WTC11 (cell line): ENCODE measurements around the gene CDK9. TPM values are rescaled to one million over a fixed set of nuclear protein-coding genes. Genes with fewer than 3 reads are reported as not detected.

ENCODE experiments used
- ATAC-seq: fragments of 200-7000 bp; cut with Tn5 transposase; 2 replicates; pipeline ENCODE4 v1.10.0; 2021; ENCODE audit warnings: mild to moderate bottlenecking, moderate library complexity
- CTCF ChIA-PET: fragments of 300-600 bp; sonication (Branson Sonifier 250); formaldehyde crosslinking; loops from one replicate; lab custom pipeline; 2021; ENCODE audit warnings: antibody characterized with exemption; lab: Charles Lee
- POLR2A ChIA-PET: fragments of 350-600 bp; sonication (Branson Sonifier 250); formaldehyde crosslinking; loops from one replicate; lab custom pipeline; 2021; ENCODE audit warnings: antibody characterized with exemption; lab: Charles Lee
- DNase-seq: peaks from one replicate; pipeline ENCODE4 v3.0.0; 2021; ENCODE audit warnings: low spot score
- H3K27ac Mint-ChIP-seq: 2 replicates; pipeline ENCODE4 v1.8.0; 2021; ENCODE audit warnings: mixed read lengths
- H3K27me3 Mint-ChIP-seq: 2 replicates; pipeline ENCODE4 v1.8.0; 2021; ENCODE audit warnings: low read depth, mild to moderate bottlenecking, moderate library complexity, mixed read lengths
- H3K36me3 Mint-ChIP-seq: 2 replicates; pipeline ENCODE4 v1.8.0; 2021; ENCODE audit warnings: mixed read lengths
- H3K4me1 Mint-ChIP-seq: 2 replicates; pipeline ENCODE4 v1.8.0; 2022; ENCODE audit warnings: mixed read lengths
- H3K4me3 Mint-ChIP-seq: 2 replicates; pipeline ENCODE4 v1.8.0; 2021; ENCODE audit warnings: mild to moderate bottlenecking, moderate library complexity, mixed read lengths
- H3K9me3 Mint-ChIP-seq: 2 replicates; pipeline ENCODE4 v1.8.0; 2021; ENCODE audit warnings: mixed read lengths
- ESRRA ChIP-seq: sonication (generic); formaldehyde crosslinking; IDR thresholded peaks from 2 replicates; pipeline ENCODE4 v1.8.1; 2022; ENCODE audit warnings: mild to moderate bottlenecking, missing genetic modification reagents, borderline replicate concordance
- GRHL2 ChIP-seq: fragments of 250-450 bp; sonication (Bioruptor Pico); IDR thresholded peaks from 2 replicates; pipeline ENCODE4 v1.8.0; 2022; ENCODE audit warnings: mild to moderate bottlenecking, moderate library complexity; ENCODE audit not compliant: insufficient replicate concordance, severe bottlenecking
- GTF2I ChIP-seq: fragments of 250-450 bp; sonication (Bioruptor Pico); conservative IDR thresholded peaks from 2 replicates; pipeline ENCODE4 v1.4.0; 2021; ENCODE audit warnings: mild to moderate bottlenecking
- IRF1 ChIP-seq: sonication (generic); formaldehyde crosslinking; IDR thresholded peaks from 2 replicates; pipeline ENCODE4 v1.8.0; 2023; ENCODE audit warnings: missing genetic modification reagents
- JUN ChIP-seq: sonication (generic); formaldehyde crosslinking; IDR thresholded peaks from 2 replicates; pipeline ENCODE4 v1.8.0; 2023; ENCODE audit warnings: mild to moderate bottlenecking, missing genetic modification reagents
- KAT7 ChIP-seq: sonication (generic); formaldehyde crosslinking; IDR thresholded peaks from 2 replicates; pipeline ENCODE4 v1.8.1; 2023; ENCODE audit warnings: missing genetic modification reagents, mild to moderate bottlenecking, borderline replicate concordance
- SMAD4 ChIP-seq: sonication (generic); formaldehyde crosslinking; IDR thresholded peaks from 2 replicates; pipeline ENCODE4 v1.8.0; 2022; ENCODE audit warnings: mild to moderate bottlenecking, missing genetic modification reagents
- SOX15 ChIP-seq: fragments of 250-450 bp; sonication (Bioruptor Pico); IDR thresholded peaks from 2 replicates; pipeline ENCODE4 v1.9.0; 2021; ENCODE audit warnings: mild to moderate bottlenecking
- ZNF263 ChIP-seq: sonication (generic); formaldehyde crosslinking; IDR thresholded peaks from 2 replicates; pipeline ENCODE4 v1.8.1; 2022; ENCODE audit warnings: low read depth, mild to moderate bottlenecking, moderate library complexity, missing genetic modification reagents
- ZNF396 ChIP-seq: fragments of 250-450 bp; sonication (Bioruptor Pico); IDR thresholded peaks from 2 replicates; pipeline ENCODE4 v1.8.0; 2021; ENCODE audit warnings: mild to moderate bottlenecking, moderate library complexity, borderline replicate concordance
- ZNF512 ChIP-seq: sonication (generic); formaldehyde crosslinking; IDR thresholded peaks from 2 replicates; pipeline ENCODE4 v1.8.1; 2022; ENCODE audit warnings: missing genetic modification reagents, borderline replicate concordance
- ZNF671 ChIP-seq: fragments of 250-450 bp; sonication (Bioruptor Pico); IDR thresholded peaks from 2 replicates; pipeline ENCODE4 v1.8.0; 2021; ENCODE audit warnings: mild to moderate bottlenecking
- total RNA-seq: library from RNA; stranded (reverse); gene quantifications from 3 replicates; pipeline ENCODE4 v1.2.3, GENCODE V29; 2021
- TF ChIP-seq, protein P1 (sequence below): sonication (generic); formaldehyde crosslinking; IDR thresholded peaks from 2 replicates; pipeline ENCODE4 v1.8.1; 2023; ENCODE audit warnings: mild to moderate bottlenecking, missing genetic modification reagents, moderate library complexity
- TF ChIP-seq, protein P2 (sequence below): fragments of 250-450 bp; sonication (Bioruptor Pico); IDR thresholded peaks from 2 replicates; pipeline ENCODE4 v1.9.0; 2021; ENCODE audit warnings: mild to moderate bottlenecking
- TF ChIP-seq, protein P3 (sequence below): sonication (generic); formaldehyde crosslinking; IDR thresholded peaks from 2 replicates; pipeline ENCODE4 v1.8.0; 2022; ENCODE audit warnings: missing genetic modification reagents

CDK9 gene
- total RNA-seq, 1 experiment from 2014 or later: 111 TPM

DNA sequence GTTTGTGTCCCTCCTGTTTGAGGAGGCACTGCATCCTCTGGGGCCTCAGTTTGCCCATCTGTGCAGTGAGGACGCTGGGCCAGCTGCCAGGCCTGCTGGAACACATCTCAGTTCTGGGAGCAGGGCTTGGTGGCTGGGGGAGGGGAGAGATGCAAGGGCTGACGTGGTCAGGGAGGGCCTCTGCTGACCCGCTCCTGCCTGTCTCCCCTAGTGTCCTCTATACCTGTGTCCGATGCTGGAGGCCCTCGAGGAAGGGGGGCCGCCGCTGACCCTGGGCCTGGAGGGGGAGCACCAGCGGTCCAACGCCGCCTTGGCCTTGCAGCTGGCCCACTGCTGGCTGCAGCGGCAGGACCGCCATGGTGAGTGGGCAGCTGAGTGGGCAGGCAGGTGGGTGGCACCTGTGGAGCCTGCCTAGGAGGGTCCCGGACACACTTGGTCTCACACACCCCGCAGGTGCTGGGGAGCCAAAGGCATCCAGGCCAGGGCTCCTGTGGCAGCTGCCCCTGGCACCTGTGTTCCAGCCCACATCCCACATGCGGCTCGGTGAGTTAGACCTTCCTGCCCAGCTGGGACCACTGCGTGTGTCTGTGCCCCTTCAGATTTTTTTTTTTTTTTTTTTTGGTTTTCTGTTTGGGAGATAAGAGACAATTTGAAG is 22.6 kb downstream of the CDK9 start:
- no peak for TF ChIP-seq GTF2I (CRISPR knock-in tag)
- TF ChIP-seq IRF1: no peak
- no peak for TF ChIP-seq ZNF512 (CRISPR knock-in tag)
- no peak for TF ChIP-seq KAT7 (CRISPR knock-in tag)
- TF ChIP-seq, protein P1, sequence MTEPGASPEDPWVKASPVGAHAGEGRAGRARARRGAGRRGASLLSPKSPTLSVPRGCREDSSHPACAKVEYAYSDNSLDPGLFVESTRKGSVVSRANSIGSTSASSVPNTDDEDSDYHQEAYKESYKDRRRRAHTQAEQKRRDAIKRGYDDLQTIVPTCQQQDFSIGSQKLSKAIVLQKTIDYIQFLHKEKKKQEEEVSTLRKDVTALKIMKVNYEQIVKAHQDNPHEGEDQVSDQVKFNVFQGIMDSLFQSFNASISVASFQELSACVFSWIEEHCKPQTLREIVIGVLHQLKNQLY (CRISPR knock-in tag): no peak
- TF ChIP-seq, protein P2, sequence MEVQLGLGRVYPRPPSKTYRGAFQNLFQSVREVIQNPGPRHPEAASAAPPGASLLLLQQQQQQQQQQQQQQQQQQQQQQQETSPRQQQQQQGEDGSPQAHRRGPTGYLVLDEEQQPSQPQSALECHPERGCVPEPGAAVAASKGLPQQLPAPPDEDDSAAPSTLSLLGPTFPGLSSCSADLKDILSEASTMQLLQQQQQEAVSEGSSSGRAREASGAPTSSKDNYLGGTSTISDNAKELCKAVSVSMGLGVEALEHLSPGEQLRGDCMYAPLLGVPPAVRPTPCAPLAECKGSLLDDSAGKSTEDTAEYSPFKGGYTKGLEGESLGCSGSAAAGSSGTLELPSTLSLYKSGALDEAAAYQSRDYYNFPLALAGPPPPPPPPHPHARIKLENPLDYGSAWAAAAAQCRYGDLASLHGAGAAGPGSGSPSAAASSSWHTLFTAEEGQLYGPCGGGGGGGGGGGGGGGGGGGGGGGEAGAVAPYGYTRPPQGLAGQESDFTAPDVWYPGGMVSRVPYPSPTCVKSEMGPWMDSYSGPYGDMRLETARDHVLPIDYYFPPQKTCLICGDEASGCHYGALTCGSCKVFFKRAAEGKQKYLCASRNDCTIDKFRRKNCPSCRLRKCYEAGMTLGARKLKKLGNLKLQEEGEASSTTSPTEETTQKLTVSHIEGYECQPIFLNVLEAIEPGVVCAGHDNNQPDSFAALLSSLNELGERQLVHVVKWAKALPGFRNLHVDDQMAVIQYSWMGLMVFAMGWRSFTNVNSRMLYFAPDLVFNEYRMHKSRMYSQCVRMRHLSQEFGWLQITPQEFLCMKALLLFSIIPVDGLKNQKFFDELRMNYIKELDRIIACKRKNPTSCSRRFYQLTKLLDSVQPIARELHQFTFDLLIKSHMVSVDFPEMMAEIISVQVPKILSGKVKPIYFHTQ (CRISPR knock-in tag): no peak
- TF ChIP-seq, protein P3, sequence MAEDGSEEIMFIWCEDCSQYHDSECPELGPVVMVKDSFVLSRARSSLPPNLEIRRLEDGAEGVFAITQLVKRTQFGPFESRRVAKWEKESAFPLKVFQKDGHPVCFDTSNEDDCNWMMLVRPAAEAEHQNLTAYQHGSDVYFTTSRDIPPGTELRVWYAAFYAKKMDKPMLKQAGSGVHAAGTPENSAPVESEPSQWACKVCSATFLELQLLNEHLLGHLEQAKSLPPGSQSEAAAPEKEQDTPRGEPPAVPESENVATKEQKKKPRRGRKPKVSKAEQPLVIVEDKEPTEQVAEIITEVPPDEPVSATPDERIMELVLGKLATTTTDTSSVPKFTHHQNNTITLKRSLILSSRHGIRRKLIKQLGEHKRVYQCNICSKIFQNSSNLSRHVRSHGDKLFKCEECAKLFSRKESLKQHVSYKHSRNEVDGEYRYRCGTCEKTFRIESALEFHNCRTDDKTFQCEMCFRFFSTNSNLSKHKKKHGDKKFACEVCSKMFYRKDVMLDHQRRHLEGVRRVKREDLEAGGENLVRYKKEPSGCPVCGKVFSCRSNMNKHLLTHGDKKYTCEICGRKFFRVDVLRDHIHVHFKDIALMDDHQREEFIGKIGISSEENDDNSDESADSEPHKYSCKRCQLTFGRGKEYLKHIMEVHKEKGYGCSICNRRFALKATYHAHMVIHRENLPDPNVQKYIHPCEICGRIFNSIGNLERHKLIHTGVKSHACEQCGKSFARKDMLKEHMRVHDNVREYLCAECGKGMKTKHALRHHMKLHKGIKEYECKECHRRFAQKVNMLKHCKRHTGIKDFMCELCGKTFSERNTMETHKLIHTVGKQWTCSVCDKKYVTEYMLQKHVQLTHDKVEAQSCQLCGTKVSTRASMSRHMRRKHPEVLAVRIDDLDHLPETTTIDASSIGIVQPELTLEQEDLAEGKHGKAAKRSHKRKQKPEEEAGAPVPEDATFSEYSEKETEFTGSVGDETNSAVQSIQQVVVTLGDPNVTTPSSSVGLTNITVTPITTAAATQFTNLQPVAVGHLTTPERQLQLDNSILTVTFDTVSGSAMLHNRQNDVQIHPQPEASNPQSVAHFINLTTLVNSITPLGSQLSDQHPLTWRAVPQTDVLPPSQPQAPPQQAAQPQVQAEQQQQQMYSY (CRISPR knock-in tag): no peak
- no peak for TF ChIP-seq ZNF396 (CRISPR knock-in tag)
- no peak for TF ChIP-seq GRHL2 (CRISPR knock-in tag)
- TF ChIP-seq SMAD4 (CRISPR knock-in tag): no peak
- TF ChIP-seq ZNF671 (CRISPR knock-in tag): no peak
- no peak for TF ChIP-seq SOX15 (CRISPR knock-in tag)
- TF ChIP-seq ESRRA: no peak
- no peak for TF ChIP-seq JUN
- no peak for TF ChIP-seq ZNF263 (CRISPR knock-in tag)
- Mint-ChIP-seq H3K4me1 (no peaks in the 10 kb centered on the region), H3K9me3 (no peaks in the 10 kb centered on the region), H3K36me3 (peaks cover 28% of the 10 kb centered on the region), H3K4me3 (no peak overlapping the region), H3K27ac (no peak overlapping the region), H3K27me3 (no peaks in the 10 kb centered on the region)
- DNase-seq (no peak), ATAC-seq (no peak)
- CTCF ChIA-PET: interaction anchor here (0.6 to 2.0 kb wide), 7 partner anchors 44 to 290 kb away, joined by 3 to 16 read pairs (median 4); partner anchors contain the start of gene TOR2A
- POLR2A ChIA-PET: interaction anchor here (0.7 kb wide), 1 partner anchor 89 kb away, joined by 3 read pairs; no protein-coding TSS in a partner anchor
